ENCODE results near the gene C19orf25. TPM values are rescaled to one million over a fixed set of nuclear protein-coding genes. Genes with fewer than 3 reads are reported as not detected.

C19orf25 gene
- total RNA-seq, 1 experiment from 2014 or later, result 56.0 TPM

DNA sequence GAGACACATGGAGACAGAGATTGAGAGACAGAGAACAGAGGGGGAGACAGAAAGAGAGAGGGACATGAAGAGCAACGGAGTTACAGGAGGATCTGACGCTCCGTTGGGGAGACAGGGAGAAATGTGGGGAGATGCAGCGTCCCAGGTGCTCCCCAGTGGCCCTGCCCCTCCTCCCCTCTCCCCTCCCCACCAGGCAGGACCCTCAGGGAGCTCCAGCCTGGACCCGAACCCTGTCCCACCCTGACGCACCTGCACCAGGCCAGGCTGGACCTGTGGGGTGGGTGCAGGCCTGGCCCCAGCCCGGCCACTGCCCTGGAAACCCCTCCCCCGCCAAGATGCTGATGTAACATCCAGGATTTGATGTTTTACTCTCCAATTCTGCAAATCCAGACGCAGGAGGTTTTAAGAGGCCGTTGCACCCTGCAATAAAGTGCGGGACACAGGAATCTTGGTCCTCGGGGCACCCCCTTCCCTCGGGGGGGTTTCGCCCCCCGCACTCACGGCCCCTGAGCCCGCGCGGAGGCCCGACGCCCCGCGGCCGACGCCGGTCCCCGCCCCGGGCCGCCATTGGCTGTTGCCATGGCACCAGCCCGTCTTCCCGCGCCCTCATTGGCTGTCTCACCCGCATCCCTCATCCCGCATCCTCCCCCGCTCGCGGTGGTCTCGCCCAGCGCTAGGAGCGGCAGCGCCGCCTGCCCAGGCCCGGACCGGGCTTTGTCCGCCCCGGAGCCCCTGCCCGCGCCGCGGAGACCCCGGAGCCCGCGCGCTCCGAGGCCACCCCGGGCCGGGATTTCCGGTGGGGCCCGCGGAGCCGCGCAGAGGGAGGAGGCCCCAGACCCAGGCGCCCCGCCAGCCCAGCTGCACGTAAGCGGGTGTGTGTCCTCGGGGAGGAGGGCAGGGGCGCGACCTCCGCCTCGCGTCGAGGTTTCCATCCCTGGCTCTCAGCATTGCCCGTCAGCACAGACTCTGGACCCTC is 29.3 kb downstream of the C19orf25 start, which contains the start of gene APC2:
Gene APC2, plus strand, starts transcription at position 655 of the 976 bp plus-strand sequence. CDS start 2,881 bp downstream, outside the sequence.
- DNase-seq (ENCODE audit: low spot score), result no peak

DNA sequence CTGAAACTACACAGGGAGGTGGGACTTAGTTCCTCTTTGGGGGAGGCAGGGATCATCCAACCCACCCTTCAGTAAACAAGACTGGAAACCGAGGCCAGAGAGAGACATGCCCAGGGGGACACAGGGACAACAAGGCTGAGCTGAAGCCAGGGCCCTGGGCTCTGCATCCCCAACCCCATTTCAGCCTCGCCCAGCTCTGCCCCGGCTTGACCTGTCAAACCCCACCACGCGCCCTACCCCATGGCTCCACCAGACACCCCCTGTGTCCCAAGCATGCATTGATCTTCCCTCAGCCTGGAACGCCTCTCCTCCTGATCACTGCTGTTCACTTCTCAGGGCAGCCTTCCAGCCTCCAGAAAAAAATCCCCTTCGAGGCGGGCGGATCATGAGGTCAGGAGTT is 31.1 kb downstream of the C19orf25 start:
- DNase-seq (ENCODE audit: low spot score), result no peak

DNA sequence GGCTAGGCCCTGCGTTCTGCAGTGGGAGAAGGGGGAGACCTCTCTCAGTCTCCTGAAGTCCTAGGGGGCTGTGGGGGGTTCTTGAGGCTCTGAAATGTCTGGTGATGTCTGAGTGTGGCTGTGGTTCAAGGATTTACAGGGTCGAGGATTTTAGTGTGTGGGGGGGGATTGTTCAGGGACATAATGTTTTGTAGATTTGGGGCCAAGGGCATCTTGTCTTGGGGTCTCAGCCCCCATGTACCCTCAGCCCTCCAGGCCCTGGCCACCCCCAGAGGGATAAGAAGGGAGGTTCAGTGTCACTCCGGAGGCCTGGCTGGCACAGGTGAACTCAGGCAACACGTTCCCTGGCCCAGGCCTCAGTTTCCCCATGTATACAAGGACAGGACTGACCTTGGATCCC is 31.5 kb downstream of the C19orf25 start:
- DNase-seq (ENCODE audit: low spot score), result no peak

DNA sequence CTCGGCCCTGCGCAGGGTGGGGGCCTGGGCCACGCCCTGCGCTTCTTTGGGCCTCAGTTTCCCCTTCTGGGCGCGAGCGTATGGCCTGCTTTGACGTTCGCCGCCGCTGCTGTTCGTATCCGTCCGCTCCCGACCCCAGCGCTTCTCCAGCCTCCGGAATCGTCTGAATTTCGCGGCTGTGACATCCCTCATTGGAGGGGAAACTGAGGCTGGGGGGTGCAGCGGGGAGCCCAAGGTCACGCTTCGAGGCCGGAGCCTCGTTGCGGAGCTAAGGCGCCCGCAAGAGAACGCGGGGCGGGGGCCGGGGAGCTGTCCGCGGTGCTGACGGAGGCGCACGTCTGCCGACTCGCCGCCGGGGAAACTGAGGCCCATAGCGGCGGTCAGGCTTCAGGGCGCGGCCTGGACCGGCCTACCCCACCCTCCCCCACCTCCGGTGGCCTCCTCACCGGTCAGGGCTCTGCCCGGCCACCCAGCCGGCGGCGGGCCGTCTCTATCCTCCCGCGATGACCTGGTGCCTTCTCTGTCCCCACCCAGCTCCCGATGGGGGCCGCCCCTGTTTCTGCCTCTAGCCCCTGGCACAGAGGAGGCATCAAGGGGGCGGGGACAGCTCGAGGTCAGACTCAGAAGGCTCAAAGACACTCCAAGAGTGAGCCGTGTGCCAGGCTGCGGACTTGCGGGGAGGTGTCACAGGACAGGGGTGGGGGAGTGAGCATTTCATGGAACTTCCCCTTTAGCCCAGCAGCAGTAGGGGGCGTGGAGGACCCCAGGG is 32.1 kb downstream of the C19orf25 start:
- DNase-seq (ENCODE audit: low spot score), result peak; percentile 26

DNA sequence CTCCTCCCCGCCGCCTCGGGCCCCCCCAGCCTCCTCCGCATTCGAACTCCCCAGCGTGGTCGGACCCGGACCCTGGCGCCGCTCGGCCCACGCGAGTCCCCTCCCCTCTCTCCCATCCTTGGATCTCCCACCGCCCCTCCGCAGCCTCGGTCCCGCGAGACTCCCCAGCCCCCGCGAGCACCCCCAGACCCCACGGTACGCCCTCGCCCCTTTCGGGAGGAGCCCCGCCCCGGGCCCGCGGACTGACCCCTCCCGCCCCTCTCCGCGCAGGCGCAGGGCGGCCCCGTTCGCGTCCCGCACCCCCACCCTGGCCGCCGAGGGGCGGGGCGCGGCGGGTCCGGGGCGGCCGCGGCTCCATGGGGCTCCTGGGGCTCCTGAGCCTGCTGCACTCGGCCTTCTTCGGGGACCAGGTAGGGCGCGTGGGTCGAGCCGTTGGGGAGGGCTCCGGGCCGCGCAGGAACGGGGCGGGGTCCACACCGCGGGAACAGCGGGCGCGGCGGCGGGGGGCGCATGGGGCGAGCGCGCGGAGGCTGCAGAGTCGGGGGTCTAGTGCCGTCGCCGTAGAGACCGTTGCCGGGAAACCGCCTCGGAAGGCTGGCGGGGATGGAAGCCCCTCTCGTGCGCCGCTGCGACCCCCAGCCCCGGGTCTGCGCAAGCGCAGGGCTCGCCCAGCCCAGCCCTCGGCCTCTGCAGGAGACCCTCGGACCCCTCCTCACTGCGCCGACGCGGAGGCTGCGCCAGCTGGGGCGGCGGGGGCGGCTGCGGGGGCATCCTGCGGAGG is 32.9 kb downstream of the C19orf25 start:
- DNase-seq (ENCODE audit: low spot score), result no peak

DNA sequence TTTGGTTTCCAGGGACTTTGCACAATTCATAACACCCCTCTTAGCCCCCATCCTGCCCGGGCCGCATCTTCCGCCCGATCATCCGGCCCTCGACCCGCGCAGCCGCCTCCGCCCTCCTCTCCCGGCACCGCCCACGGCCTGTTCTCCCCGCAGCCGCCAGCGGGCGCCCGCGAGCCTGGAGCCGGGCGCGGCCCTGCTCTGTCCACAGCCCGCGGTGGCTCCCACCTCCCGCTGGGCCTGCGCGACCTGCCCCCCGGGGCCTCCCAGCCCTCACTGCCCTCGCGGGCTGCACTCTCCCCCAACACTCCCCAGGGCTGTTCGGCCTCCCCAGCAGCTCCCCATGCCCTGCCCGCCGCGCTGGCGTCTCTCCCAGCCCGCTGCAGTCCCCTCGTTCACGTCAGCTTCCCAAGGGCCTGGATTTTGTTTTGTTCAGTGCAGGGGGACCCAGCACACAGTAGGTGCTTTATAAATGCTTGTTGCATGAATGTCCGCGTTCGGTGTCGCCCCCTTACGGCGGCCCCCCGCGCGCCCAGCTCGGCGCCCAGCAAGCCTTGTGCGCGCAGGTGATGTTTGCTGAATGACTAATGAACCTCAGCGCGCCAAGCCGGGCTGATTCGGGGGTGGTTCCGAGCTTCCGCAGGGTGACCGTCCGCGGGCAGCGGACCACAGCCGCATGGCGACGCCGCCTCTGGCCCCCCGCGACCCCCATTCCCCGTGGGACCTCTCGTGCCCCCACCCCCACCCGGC is 33.7 kb downstream of the C19orf25 start:
- peak; percentile 52 for DNase-seq (ENCODE audit: low spot score)

DNA sequence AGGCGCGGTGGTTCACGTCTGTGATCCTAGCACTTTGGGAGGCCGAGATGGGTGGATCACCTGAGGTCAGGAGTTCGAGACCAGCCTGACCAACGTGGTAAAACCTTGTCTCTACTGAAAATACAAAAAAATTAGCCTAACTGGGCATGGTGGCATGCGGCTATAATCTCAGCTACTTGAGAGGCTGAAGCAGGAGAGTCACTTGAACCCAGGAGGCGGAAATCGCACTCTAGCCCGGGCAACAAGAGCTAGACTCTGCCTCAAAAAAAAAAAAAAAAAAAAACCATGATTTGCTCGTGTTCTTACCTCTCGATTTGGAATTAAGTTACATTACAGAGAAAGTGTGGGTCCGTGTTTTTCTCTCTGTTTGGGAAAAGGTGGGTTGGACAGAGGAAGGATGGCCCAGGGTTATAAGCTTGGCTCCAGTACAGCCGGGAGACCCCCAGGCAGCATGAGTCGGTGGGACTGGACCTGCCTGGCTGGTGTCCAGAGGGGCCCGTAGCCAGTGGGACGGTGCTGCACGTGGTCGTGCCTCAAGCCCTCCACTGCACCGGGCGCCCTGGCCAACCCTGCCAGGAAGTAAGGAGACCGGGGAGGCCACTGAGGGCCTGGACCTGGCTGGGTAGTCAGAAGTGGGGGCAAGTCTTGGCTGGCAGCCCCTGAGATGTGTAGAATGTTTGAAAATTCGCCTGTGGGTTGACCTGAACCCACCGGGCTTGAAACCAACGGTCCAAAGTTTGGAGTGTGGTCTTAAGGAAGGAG is 37.2 kb downstream of the C19orf25 start:
- DNase-seq (ENCODE audit: low spot score), result no peak

DNA sequence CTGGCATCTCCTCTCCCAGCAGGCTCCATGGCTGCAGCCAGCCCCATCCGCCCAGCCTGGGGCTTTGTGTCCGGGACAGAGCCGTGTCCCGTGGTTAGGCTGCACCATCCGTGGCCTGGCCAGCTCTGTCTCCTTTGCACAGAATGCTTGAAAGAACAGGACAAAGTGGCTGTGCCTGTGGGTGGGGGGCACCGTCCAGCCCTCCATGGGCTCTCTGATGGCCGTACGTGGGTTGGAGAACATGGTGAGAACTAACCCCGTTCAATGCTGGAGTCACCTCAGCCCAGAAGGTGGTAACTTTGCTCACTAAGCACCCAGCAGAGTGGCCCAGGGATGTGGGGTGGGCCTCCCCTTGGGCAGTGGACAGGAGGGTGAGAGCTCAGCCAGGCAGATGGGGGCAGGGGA is 38.0 kb downstream of the C19orf25 start:
- DNase-seq (ENCODE audit: low spot score), result no peak

DNA sequence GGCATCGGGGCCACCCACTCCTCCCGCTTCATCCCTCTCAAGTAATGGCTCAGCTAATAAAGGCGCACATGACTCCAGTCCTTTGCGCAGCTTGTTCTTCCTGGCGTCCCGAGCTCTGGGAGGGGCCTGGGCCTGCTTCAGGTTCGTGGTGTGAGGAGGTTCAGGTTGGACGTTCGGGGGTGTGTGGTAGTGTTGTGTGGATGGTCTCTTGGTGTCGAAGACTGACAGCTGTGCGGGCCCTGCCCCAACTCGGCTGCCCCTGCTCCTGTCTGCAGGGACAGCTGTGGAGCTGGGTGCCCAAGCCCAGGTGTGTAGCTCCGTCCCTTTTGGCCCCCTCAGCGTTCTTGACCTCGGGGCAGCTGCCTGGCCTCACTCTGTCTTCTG is 38.6 kb downstream of the C19orf25 start:
- DNase-seq (ENCODE audit: low spot score), result no peak

DNA sequence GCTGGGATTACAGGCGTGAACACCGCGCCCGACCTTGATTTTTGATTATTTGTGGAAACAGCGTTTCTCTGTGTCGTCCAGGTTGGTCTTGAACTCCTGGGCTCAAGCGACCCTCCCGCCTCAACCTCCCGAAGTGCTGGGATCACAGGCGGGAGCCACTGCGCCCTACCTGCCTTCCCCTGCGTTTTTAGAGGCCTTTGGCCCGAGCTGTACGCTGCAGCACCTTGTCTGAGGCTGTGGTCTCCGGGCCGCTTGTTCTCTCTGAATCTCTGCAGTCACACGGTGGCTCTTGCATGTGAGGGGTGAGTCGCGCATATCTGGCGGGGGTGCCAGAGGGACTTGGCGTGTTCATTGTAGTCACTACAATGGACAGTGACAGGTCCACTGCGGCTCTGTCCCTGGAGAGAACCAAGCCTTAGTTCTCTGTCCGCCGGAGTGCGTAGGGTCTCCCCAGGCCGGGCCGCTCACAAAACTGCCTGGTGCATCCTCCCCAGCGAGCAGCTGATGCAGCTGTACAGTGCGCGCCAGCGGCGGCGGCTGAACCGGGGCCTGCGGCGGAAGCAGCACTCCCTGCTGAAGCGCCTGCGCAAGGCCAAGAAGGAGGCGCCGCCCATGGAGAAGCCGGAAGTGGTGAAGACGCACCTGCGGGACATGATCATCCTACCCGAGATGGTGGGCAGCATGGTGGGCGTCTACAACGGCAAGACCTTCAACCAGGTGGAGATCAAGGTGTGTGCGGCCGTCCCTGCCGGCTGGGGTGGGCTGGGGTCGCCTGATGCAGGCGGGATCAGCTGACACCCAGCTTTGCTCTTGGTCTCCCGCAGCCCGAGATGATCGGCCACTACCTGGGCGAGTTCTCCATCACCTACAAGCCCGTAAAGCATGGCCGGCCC is 39.2 kb downstream of the C19orf25 start:
- peak; percentile 19 for DNase-seq (ENCODE audit: low spot score)

DNA sequence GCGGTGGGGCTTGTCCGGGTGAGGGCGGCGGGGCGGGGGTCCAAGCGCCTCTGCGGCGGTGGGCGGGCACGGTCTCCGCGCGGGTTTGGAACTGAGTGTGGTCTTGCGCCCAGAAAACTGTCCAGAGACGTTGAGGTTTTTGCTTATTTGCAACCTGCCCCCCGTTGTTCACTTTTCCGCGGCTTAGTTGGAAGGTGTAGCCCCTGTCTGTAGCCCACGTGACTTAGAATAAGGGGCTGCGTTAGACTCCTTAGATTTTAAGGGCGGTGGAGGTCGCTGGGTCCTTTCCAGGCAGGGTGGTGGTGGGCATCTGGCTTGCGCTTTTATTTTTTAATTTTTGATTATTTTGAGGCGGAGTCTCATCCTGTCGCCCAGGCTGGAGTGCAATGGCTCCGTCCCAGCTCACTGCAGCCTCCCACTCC is 40.1 kb downstream of the C19orf25 start:
- no peak for DNase-seq (ENCODE audit: low spot score)

DNA sequence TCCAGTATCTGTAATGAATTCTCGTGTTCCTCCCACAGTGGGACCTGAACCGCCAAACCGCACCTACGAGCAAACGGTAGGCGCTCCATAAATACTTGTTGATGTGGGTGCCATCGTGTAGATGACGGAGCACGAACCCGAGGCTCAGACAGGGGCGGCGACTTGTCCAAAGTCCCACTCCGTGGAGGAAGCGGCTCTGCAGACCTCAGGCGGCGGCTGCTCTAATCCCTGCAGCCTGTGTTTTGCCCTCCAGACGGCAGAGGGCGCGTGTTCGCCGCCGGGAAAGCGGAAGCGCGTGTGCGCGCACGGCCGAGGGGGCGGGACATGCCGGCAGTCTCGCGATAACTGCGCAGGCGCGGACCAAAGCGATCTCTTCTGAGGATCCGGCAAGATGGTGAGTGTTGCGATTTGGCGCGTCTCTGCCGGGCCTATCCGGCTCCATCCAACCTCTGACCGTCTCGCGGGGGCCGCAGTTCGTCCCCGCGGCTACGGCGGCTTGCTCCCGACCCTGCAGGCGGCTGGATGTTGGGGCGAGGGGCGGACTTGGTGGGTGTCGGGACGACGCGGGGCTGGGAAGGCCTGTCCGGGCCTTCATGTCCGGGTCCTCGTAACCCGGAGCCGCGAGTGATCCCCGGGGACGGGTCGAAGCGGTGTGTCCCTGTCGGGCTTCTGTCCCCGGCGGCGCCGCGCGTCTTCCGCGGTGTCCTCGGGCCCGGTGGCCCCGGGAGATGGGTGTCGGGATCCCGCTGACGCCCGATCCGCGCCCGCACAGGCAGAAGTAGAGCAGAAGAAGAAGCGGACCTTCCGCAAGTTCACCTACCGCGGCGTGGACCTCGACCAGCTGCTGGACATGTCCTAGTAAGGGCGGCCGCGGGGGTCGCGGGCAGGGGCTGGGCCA is 40.7 kb downstream of the C19orf25 start, which contains the start of gene RPS15:
Gene RPS15, plus strand, starts transcription at position 362 of the 898 bp plus-strand sequence. Its CDS starts 30 bp downstream, at position 392.
- DNase-seq (ENCODE audit: low spot score), result peak; percentile 86

DNA sequence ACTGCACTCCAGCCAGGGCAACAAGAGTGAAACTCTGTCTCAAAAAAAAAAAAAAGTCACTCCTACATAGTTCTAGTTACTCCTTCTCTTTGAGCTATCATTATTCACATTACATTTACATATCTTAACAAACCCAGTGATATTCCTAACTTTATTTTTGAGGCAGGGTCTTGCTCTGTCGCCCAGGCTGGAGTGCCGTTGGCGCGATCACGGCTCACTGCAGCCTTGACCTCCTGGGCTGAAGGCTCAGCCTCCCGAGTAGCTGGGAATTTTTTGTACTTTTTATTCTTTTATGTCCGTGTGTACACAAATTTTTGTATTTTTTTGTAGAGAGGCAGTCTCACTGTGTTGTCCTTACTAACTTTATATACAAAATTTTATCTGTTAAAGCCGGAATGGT is 41.4 kb downstream of the C19orf25 start:
- no peak for DNase-seq (ENCODE audit: low spot score)

DNA sequence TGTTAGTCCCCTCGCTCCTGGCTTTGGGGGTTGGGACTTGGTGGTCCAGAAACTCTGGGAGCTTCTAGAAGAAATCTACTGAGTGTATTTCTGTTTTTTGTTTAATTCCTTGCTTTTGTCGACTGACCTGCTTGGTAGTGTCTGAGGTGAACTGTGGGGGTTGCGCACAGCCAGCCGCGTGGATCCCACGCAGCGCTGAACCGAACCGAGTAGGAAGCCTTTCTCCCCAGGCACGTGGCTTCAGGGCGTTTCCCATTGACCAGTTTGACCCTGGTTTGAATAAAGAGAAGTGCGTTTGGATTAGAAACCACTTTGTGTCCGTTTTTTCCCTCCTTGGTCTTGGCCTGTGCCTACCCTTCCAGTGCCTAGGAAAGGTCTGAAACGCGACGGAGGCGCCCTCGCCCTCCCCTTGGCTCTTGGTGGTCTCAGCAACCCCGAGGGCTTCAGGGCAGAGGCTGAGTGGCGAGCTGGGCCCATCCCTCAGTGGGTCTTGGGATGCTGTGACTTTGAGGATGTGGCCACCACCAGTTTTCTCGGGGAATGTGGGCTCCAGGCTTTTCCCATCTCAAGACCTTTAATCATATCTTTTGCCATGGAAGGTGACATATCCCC is 43.5 kb downstream of the C19orf25 start:
- DNase-seq (ENCODE audit: low spot score), result no peak

DNA sequence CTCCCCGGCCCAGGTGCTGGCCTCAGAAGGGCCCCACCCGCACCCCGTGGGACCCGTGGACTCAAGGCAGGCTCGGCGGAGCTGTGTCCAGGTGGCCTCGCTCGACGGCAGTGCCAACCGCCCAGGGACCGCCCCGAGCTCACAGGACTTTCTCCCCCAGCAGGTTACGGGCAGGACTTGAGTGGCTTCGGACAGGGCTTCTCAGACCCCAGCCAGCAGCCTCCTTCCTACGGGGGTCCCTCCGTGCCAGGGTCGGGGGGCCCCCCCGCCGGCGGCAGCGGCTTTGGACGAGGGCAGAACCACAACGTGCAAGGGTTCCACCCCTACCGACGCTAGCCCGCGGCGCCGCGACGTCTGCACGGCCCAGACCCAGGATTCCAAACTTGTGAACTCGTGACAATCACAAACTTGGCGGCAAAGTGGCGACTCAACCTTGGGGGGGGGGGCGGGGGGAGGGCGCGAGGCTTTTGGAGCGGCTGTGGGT is 44.4 kb downstream of the C19orf25 start:
- no peak for DNase-seq (ENCODE audit: low spot score)

DNA sequence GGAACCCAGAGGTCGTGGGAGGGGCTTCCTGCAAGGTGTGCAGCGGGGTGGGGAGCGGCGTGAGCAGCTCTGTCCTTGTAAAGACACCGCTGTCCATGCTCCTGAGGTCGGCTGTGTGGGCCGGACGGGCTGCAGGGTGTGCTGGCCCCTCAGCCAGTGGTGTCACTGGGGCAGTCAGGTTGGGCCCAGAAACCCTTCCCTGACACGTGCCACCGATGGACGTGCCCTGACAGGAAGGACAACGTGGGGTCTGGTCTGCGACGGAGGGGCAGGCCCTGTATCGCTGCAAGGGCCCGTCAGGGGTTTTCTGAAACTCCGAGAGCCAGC is 45.0 kb downstream of the C19orf25 start:
- DNase-seq (ENCODE audit: low spot score), result no peak
